Testis (tissue), 2 donors: ENCODE measurements around the gene U2AF2.

Source experiments
- CTCF ChIP-seq, 3 experiments: fragments of 450-650 bp in 2 of 3; fragments of 200-600 bp in 1 of 3; sonication (generic) in 1 of 3; IDR thresholded peaks; one replicate each; pipeline ENCODE4 v1.5.1; 2016 to 2019; ENCODE audit warnings: antibody characterized with exemption in 3 of 3, mild to moderate bottlenecking in 2 of 3, moderate library complexity in 1 of 3
- POLR2A ChIP-seq: fragments of 450-650 bp; IDR thresholded peaks from one replicate; pipeline ENCODE4 v1.6.1; 2017; ENCODE audit warnings: antibody characterized with exemption, mild to moderate bottlenecking, moderate library complexity

- TF ChIP-seq CTCF (IDR thresholded peaks at IDR 0.05) (no peak), POLR2A (no peak)
Observed at GRCh38 chr19:55606817-55607216, 48.0 kb upstream of the U2AF2 start.
